ENCODE results near the gene HGS. TPM values are rescaled to one million over a fixed set of nuclear protein-coding genes. Genes with fewer than 3 reads are reported as not detected.

Gene HGS
- total and polyA plus RNA-seq, 2 of the 8 experiments (the other 6 are each of a cell fraction or from before 2014, with no cell fraction given), result 80.8 to 99.7 TPM

DNA sequence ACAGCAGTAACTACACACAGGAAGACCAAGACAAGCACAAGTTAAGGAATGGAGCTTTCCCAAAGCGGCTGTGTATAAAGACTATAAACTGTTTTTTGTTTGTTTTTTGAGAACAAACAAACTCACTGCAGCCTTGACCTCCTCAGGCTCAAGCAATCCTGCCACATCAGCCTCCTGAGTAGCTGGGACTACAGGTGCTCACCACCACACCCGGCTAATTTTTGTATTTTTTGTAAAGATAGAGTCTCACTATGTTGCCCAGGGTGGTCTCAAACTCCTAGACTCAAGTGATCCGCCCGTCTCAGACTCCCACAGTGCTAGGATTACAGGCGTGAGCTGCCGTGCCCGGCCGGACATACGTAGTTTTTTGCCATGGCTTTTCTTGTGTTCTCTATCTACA lies 23.4 kb upstream of the HGS start:
- H2AFZ ChIP-seq (ENCODE audit: low read length), result no peak overlapping the region
- H2BK12ac ChIP-seq (ENCODE audit: low read depth, low read length), result no peak overlapping the region
- no peak overlapping the region for H4K8ac ChIP-seq (ENCODE audit: extremely low read depth, insufficient read depth, low read length)
- H3K36me3 ChIP-seq (ENCODE audit: control insufficient read depth in 2 of 4, insufficient read depth in 4 of 4, low read length in 3 of 4), result peaks cover 0 to 5% (median 0%) of the 10 kb centered on the region in 4 experiments; a peak in 1 of 8 replicates
- no peak overlapping the region for H3K4me3 ChIP-seq (ENCODE audit: extremely low read depth in 1 of 4, insufficient read depth in 2 of 4, low read depth in 3 of 4, low read length in 4 of 4)
- FAIRE-seq (no peak), DNase-seq (ENCODE audit: low read depth in 1 of 2, low spot score in 2 of 2) (no peak)
- no peaks in the 10 kb centered on the region; the same call in 1 of the 2 replicates for H3K23me2 ChIP-seq (ENCODE audit: low read depth, low read length)
- H4K20me1 ChIP-seq (replicated peaks in 1 of 2; ENCODE audit: control insufficient read depth in 1 of 2, insufficient read depth in 2 of 2, low read length in 2 of 2), result no peaks in the 10 kb centered on the region
- no peak overlapping the region for H3K23ac ChIP-seq (ENCODE audit: insufficient read length)
- no peak overlapping the region for H2BK20ac ChIP-seq (ENCODE audit: low read length)
- no peak overlapping the region for H3K18ac ChIP-seq (ENCODE audit: extremely low read depth, low read length)
- H2BK120ac ChIP-seq (replicated peaks; ENCODE audit: low read depth, low read length), result no peak overlapping the region
- ChIA-PET POLR2A (ENCODE audit: partially characterized antibody) (interaction anchor here (1.0 to 2.1 kb wide), 7 partner anchors 10 to 42 kb away, joined by 3 to 8 read pairs (median 4); partner anchors contain the start of genes MRPL12, NPLOC4 and TSPAN10), CTCF (ENCODE audit: partially characterized antibody) (interaction anchor here (0.7 to 1.2 kb wide), 4 partner anchors 11 to 22 kb away, joined by 3 read pairs; no protein-coding TSS in a partner anchor)
- no peak overlapping the region for H3K14ac ChIP-seq (ENCODE audit: insufficient read length)
- no peak overlapping the region for H3K9ac ChIP-seq (replicated peaks in 1 of 4; ENCODE audit: extremely low read depth in 1 of 4, low read depth in 3 of 4, low read length in 3 of 4)
- WGBS, 2 experiments (ENCODE audit: extremely low coverage in 1 of 2, insufficient coverage in 1 of 2, insufficient read length in 1 of 2, insufficient replicate concordance in 2 of 2, low coverage in 1 of 2, low lambda C conversion rate in 2 of 2, missing lambda C conversion rate in 1 of 2), result 92% methylated on average over 9 of the region's 9 CpGs; no CpG with 5 or more reads in 1 of the 2 experiments
- no peak overlapping the region for H4K5ac ChIP-seq (ENCODE audit: insufficient read length, low read depth, low read length)
- no peak overlapping the region for H3K56ac ChIP-seq (replicated peaks; ENCODE audit: insufficient read length, low read depth, low read length)
- no peaks in the 10 kb centered on the region for H3K27me3 ChIP-seq (replicated peaks in 1 of 4; ENCODE audit: control insufficient read depth in 3 of 4, extremely low read depth in 1 of 4, insufficient read depth in 3 of 4, low read length in 3 of 4)
- no peak overlapping the region for H3K4me2 ChIP-seq (ENCODE audit: insufficient read depth in 1 of 2, low read depth in 2 of 2, low read length in 2 of 2)
- H2BK5ac ChIP-seq (ENCODE audit: low read depth, low read length), result no peak overlapping the region
- H2AK5ac ChIP-seq (ENCODE audit: low read depth, low read length), result no peak overlapping the region
- H3K9me3 ChIP-seq (ENCODE audit: insufficient read depth in 2 of 2, low read depth in 1 of 2, low read length in 1 of 2), result no peaks in the 10 kb centered on the region
- H4K91ac ChIP-seq (replicated peaks; ENCODE audit: insufficient read length, low read length), result no peak overlapping the region
- H3K79me1 ChIP-seq (ENCODE audit: low read depth, low read length), result peaks cover 4% of the 10 kb centered on the region; the same call in 1 of the 2 replicates
- H3K4ac ChIP-seq (replicated peaks; ENCODE audit: insufficient read length, low read depth, low read length), result no peak overlapping the region
- peaks cover under 1 to 5% (median 2%) of the 10 kb centered on the region in 4 experiments for H3K4me1 ChIP-seq (replicated peaks in 1 of 4; ENCODE audit: control insufficient read depth in 3 of 4, insufficient read depth in 4 of 4, low read length in 3 of 4)
- peaks cover 0 to 2% of the 10 kb centered on the region in 2 experiments; a peak in 1 of 4 replicates for H3K79me2 ChIP-seq (ENCODE audit: control insufficient read depth in 1 of 2, insufficient read depth in 2 of 2, low read length in 2 of 2)
- H3K27ac ChIP-seq (ENCODE audit: low read depth, low read length), result no peak overlapping the region
- H2BK15ac ChIP-seq (ENCODE audit: low read length), result no peak overlapping the region
- TF ChIP-seq ATF2 (IDR thresholded peaks at IDR 0.05; ENCODE audit: low read length), result no peak
- TF ChIP-seq TCF12 (IDR thresholded peaks at IDR 0.05; ENCODE audit: low read depth, low read length), result no peak
- no peak for TF ChIP-seq ASH2L (IDR thresholded peaks at IDR 0.05; ENCODE audit: low read length)
- no peak for TF ChIP-seq CREB1 (IDR thresholded peaks at IDR 0.05)
- TF ChIP-seq CHD2 (IDR thresholded peaks at IDR 0.05; ENCODE audit: low read length), result no peak
- no peak for TF ChIP-seq CBX8 (IDR thresholded peaks at IDR 0.05; ENCODE audit: borderline replicate concordance, low read depth, low read length)
- no peak for TF ChIP-seq BACH1 (IDR thresholded peaks at IDR 0.05; ENCODE audit: low read length)
- TF ChIP-seq ATF3 (IDR thresholded peaks at IDR 0.05; ENCODE audit: insufficient read depth, low read depth, low read length), result no peak
- no peak for TF ChIP-seq SP2 (IDR thresholded peaks at IDR 0.05; ENCODE audit: low read length)
- no peak for TF ChIP-seq SIRT6 (IDR thresholded peaks at IDR 0.05; ENCODE audit: low read length)
- TF ChIP-seq RAD21 (IDR thresholded peaks at IDR 0.05 in 1 of 2, conservative IDR thresholded peaks at IDR 0.05 in 1 of 2; ENCODE audit: low read depth in 2 of 2, low read length in 2 of 2), result no peak
- no peak for TF ChIP-seq EZH2 (IDR thresholded peaks at IDR 0.05; ENCODE audit: low read depth, low read length, severe bottlenecking)
- TF ChIP-seq SP4 (IDR thresholded peaks at IDR 0.05; ENCODE audit: low read length), result no peak

Data from H1 (cell line).